HG03095 (cell line): Measurements from ENCODE around the gene HEATR1.
A peak's percentile ranks its signal among the peaks of the same experiment; 100 is the strongest.

ENCODE experiments used
- ATAC-seq: cut with Tn5 transposase; IDR thresholded peaks from one replicate; pipeline ENCODE4 v1.9.1; 2021; ENCODE audit warnings: moderate library complexity; ENCODE audit not compliant: unreplicated experiment

Gene HEATR1

DNA sequence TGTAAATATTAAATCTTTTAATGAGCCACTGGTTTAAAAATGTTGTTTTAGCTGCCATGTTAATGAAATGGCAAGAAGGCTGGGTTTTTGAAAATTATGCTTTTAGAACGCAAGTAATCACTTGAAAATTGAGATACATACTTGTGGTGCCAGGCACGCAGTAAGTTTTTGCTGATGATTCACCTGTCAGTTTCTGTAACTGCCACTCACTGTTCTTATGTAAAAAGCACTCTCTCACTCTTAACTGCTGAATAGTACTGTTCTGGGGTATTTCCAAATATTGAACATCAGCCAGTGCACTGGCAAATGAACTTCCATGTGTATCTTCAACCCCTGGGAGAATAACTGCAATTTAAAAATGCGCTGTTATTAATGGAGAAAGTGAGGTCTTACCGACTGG, 62.6 kb downstream of the HEATR1 start:
- no peak for ATAC-seq

GRCh38 chr1:236540813-236541465, 63.4 kb downstream of the HEATR1 start:
- no peak for ATAC-seq

DNA sequence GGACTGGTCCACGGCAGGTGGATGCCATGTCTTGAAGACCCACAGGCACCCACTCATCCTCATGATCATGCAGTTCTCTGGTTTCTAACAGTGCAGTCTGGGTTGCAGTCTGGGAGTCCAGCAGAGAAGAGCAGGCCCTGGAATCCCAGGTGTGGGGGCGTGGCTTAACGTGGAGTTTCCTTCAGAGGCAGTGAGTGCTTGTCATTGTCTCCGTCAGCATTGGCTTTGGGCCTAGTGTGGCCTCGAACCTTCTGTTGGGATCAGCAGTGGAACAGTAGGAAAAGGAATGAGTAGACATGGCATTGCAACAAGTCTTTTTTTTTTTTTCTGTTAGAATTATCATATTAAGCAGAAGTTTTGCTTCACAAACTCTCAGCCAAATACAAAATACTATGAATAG, 67.8 kb downstream of the HEATR1 start:
- ATAC-seq, result no peak

DNA sequence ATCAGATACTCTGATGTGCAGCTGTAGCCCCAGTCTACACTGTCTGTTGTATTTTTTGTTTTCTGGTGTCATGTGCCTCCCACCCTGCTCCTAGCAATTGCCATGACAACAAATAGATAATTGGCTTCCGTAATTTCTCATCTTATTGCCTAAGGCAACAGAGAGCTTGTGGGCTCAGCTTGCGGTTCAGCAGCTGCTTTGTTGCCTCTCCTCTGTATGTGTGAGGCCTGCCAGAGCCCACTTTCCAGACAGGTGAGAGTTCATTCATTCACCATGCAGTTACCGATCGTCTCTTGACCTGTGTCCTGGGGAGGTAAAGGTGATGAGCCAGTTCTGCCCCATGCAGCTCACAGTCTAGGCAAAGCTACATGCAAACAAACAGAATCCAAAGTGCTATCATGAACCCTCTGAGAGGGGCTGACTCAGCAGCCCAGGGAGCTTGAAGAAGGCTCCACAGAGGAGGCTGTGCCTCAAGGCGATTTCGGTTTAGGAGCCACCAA, 68.6 kb downstream of the HEATR1 start:
- ATAC-seq, result no peak

DNA sequence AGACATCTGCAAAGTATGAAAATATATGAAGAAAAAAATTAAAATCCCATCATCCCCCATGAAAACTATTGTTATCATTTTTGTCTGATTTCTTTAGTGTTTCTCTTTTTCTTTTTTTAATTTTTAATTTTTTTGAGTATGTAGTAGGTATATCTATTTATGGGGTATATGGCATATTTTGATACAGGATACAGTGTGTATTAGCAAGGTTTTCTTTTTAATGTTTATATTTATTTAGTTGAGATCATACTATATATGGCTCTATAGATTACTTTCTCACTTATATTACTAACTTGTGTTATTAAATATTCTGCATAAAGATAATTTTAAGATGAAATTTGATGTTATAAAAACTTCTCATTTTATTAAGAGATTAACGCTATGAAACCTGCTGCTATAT, 69.1 kb downstream of the HEATR1 start:
- no peak for ATAC-seq

GRCh38 chr1:236534151-236534651, 70.1 kb downstream of the HEATR1 start:
- no peak for ATAC-seq

GRCh38 chr1:236532850-236533249, 71.5 kb downstream of the HEATR1 start:
- no peak for ATAC-seq

DNA sequence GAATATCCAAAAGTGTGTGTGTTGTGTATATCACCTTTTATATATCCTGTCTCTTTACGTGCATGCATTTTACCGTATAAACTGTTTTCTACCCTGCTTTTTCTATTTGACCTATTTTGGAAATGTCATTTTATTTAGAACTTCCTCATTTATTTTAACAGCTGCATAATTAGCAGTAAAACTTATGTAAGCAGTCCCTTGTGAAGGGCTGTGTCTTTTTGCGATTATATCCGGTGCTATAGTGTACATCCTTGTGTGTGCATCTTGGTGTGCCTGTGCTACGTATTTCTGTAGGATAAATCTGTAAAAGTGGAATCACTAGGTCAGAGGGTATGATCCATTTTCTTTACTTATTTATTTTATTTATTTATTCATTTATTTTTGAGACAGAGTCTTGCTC, 73.4 kb downstream of the HEATR1 start:
- no peak for ATAC-seq

- no peak for ATAC-seq
Measured at GRCh38 chr1:236530286-236530685, 74.0 kb downstream of the HEATR1 start.

DNA sequence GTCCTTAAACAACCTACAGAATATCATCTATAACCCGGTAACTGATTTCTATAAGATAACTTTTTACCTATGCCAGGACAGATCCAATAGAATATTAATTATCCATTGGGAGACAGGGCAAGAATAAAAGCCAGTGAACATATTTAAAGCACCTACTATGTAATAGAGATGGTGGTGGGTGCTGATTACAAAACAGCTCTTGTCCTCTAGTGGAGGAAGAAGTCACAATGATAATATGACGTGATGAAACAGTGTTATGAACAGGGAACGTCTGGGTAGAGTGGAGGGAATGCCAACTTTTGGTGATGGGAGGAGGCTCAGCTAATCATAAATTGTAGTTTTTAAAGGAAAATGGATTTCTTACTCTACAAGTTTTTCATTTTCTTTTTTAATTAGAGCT, 78.2 kb downstream of the HEATR1 start:
- no peak for ATAC-seq

DNA sequence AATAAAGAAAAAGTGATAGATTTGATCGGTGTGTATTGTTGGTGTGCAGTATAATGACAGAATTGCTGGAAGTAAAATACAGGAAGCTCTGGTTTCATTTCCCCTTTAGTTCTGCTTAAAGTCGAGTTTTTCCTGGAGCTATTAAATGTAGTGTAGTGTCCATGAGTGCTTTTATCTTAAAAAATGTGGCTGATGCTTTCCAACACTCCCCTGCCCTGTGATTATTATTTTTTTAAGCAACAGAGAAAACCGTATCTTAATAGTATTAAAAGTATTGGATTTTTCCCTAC, 79.5 kb downstream of the HEATR1 start:
- ATAC-seq, result no peak

DNA sequence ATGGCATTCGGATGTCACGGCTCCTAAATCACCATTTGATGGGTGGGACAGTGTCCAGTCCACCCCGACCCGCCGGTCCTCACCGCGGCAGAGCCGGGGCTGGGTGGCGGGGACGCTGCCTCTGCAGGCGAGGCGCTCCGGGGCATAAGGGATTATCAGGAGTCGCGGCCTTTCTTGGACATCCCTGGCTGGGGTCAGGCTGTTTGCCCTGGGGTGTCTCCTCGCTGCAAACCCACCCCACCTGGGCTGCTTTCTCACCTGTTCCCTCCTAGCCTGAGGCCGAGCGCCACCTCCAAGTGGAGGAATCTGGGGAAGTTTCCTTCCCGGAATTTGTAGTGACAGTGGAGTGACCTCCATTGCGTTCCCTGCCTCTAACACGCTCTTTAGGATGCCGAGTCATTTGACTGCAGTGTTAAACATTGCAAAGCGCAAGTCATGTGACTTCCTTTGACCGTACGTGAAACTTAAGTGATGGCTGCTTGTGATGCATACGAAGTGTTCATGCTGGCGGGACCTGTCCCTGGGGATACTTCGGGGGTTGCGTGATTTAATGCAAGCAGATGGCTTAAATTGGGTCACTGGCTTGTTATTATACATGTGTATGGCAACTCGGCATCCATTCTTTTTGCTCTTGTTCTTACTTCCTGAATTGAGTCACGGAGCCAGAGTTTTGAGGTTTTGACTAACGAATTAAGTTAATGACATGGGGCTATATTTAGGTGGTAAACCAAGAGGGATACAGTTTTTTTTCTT, 80.0 kb downstream of the HEATR1 start:
- peak; percentile 87 for ATAC-seq

- ATAC-seq, result peak; percentile 66
Measured at GRCh38 chr1:236523704-236524141, 80.6 kb downstream of the HEATR1 start, which contains the start of gene LGALS8. TSS of gene LGALS8 (plus strand) at chr1:236523982. CDS start at chr1:236526071, 2,089 bp downstream.

DNA sequence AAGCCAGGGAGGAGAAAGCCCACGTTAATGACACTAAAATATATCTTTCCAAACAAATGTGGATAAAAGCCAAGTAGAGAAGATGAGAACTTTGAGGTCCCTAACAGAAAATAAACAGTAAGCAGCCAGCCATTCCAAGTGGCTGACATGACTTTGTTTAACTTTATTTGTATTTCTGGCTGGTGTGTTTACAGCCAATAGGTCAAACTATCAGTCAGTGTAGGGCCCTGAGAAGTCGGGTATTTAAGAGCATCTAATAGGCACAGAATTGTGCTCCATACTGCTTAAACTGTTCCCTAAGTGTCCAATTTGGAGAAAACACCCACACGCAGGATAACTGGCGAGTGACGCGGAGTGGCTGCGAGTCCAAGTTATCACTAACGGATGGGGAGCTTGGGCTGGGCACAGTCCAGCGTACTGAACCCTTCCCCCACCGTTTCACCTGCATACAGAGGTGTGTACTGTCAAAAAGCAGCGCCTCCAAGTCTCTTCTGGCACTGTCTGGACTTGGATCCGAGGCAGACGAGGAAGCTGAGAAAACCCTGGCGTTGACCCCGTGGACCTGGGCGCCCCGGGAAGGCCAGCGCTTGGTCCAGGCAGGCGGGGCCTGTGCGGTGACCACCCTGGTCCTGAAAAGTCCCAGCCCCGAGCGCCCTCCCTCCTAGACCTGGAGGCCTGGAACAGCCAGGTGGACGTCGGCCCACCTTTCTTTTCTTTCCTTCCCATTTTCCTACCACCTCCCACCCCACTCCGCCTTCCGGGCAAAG, 81.2 kb downstream of the HEATR1 start:
- no peak for ATAC-seq

- ATAC-seq, result no peak
Measured at GRCh38 chr1:236520445-236521005, 83.8 kb downstream of the HEATR1 start.

DNA sequence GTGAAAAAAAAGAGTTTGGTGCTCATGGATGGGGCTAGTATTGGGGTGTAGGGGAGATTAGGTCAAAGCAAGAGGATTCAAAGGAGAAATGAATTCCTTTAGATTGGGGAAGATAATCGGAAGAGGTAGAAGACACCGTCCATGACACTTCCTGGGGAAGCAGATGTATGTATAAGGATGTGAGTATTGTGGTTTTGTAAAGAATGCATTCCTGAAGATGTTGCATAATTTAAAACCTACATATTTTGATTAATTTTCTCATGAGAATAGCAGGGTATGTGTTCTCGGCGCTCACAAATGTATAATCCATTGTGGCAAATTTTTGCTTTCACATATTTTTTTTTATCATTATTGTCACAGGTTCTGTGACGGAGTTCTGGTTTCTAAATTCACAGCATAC, 86.0 kb downstream of the HEATR1 start:
- no peak for ATAC-seq

GRCh38 chr1:236516929-236517704, 87.2 kb downstream of the HEATR1 start:
- ATAC-seq, result no peak

DNA sequence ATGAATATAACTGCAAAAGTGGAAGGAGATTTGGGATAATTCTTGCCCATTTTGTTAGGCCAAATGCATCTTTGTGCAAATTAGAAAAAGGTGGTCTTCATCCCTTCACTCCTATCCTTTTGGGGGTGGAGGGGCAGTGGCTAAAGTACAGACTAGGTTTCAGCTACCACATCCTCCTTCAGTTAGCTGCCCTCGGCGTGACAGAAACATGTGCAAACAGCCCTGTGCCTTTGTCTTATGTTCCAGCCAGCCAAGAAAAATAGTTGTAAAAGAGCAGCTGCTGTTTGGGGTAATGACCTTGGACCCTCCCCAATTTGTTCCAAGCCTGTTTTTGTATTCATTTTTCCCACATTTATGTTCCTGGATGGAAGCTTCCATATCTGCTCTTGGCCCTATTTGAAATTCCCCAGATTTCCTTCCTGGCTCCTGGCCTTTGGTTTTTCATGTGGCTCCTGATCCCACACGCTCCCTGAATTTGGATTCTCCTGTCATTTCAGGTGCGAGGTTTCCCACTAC, 88.8 kb downstream of the HEATR1 start:
- ATAC-seq, result no peak

- no peak for ATAC-seq
Measured at GRCh38 chr1:236514703-236515442, 89.4 kb downstream of the HEATR1 start.
